Astrocyte (in vitro differentiated cells and primary cell): ENCODE data around the gene ITPK1. TPM values are rescaled to one million over a fixed set of nuclear protein-coding genes. Genes with fewer than 3 reads are reported as not detected.
"Not testable (repeated sequence)": the region's sequence is repeated elsewhere in the genome, so short reads cannot be mapped to it uniquely, and the experiment has no call there.

ENCODE experiments used
- DNase-seq: peaks from one replicate; pipeline ENCODE4 v3.0.0-alpha.2; 2010; ENCODE audit warnings: low read depth
- FAIRE-seq: peaks from 2 replicates; lab custom pipeline; 2011; peaks lifted over from hg19 to GRCh38; lab: Jason Lieb, UNC
- H2AFZ ChIP-seq: 2 replicates; pipeline ENCODE4 v1.6.0; 2012; ENCODE audit warnings: low read depth, low read length, inconsistent platforms
- H3K27ac ChIP-seq: 2 replicates; pipeline ENCODE4 v1.5.1; 2011; ENCODE audit warnings: low read depth, low read length, inconsistent platforms
- H3K27me3 ChIP-seq: 2 replicates; pipeline ENCODE4 v1.6.0; 2011; ENCODE audit warnings: low read length, inconsistent platforms; ENCODE audit not compliant: insufficient read depth
- H3K36me3 ChIP-seq: 2 replicates; pipeline ENCODE4 v1.5.1; 2011; ENCODE audit warnings: low read length, inconsistent platforms; ENCODE audit not compliant: insufficient read depth
- H3K4me1 ChIP-seq: 2 replicates; pipeline ENCODE4 v1.5.1; 2011; ENCODE audit warnings: low read length, inconsistent platforms; ENCODE audit not compliant: insufficient read depth
- H3K4me2 ChIP-seq: 2 replicates; pipeline ENCODE4 v1.6.0; 2012; ENCODE audit warnings: low read length, inconsistent platforms
- H3K4me3 ChIP-seq: 2 replicates; pipeline ENCODE4 v1.5.1; 2011; ENCODE audit warnings: low read depth, mild to moderate bottlenecking, low read length, inconsistent platforms; ENCODE audit not compliant: insufficient read depth
- H3K79me2 ChIP-seq: 2 replicates; pipeline ENCODE4 v1.6.0; 2012; ENCODE audit warnings: mild to moderate bottlenecking, low read length, inconsistent platforms; ENCODE audit not compliant: insufficient read depth
- H3K9ac ChIP-seq: 2 replicates; pipeline ENCODE4 v1.6.0; 2012; ENCODE audit warnings: mild to moderate bottlenecking, low read length, inconsistent platforms
- H3K9me3 ChIP-seq: 2 replicates; pipeline ENCODE4 v1.5.1; 2012; ENCODE audit warnings: low read depth, mild to moderate bottlenecking, low read length, inconsistent platforms; ENCODE audit not compliant: insufficient read depth
- H4K20me1 ChIP-seq: 2 replicates; pipeline ENCODE4 v1.6.0; 2012; ENCODE audit warnings: low read length, inconsistent platforms; ENCODE audit not compliant: insufficient read depth
- H3K27ac Mint-ChIP-seq: one replicate; pipeline ENCODE4 v1.8.0; 2021; ENCODE audit warnings: mild to moderate bottlenecking, mixed read lengths; ENCODE audit not compliant: unreplicated experiment
- H3K27me3 Mint-ChIP-seq: one replicate; pipeline ENCODE4 v1.8.0; 2021; ENCODE audit warnings: low read depth, mixed read lengths; ENCODE audit not compliant: unreplicated experiment
- H3K36me3 Mint-ChIP-seq: one replicate; pipeline ENCODE4 v1.8.0; 2021; ENCODE audit warnings: low read depth, mixed read lengths; ENCODE audit not compliant: unreplicated experiment
- H3K4me1 Mint-ChIP-seq: one replicate; pipeline ENCODE4 v1.8.0; 2021; ENCODE audit warnings: low read depth, mixed read lengths; ENCODE audit not compliant: unreplicated experiment
- H3K4me3 Mint-ChIP-seq: one replicate; pipeline ENCODE4 v1.8.0; 2021; ENCODE audit warnings: mild to moderate bottlenecking, moderate library complexity, mixed read lengths; ENCODE audit not compliant: unreplicated experiment
- H3K9me3 Mint-ChIP-seq: one replicate; pipeline ENCODE4 v1.8.0; 2021; ENCODE audit warnings: mild to moderate bottlenecking, mixed read lengths; ENCODE audit not compliant: unreplicated experiment
- CTCF ChIP-seq: IDR thresholded peaks from 2 replicates; pipeline ENCODE4 v1.5.1; 2011; ENCODE audit warnings: low read depth, mild to moderate bottlenecking, inconsistent platforms, low read length, moderate library complexity; ENCODE audit not compliant: insufficient read depth
- EZH2 ChIP-seq: IDR thresholded peaks from 2 replicates; pipeline ENCODE4 v1.6.1; 2012; ENCODE audit warnings: mild to moderate bottlenecking, low read length, inconsistent platforms; ENCODE audit not compliant: insufficient read depth
- total RNA-seq: library from RNA; stranded (reverse); gene quantifications from 2 replicates; pipeline ENCODE4 v1.2.1, GENCODE V29; 2021

ITPK1 gene
- total RNA-seq, 1 donor from 2014 or later, result 13.0 TPM

- Histone ChIP-seq H3K4me3 (no peak overlapping the region), H2AFZ (no peak overlapping the region), H3K27me3 (peaks cover 4% of the 10 kb centered on the region), H3K27ac (no peak overlapping the region), H3K79me2 (no peaks in the 10 kb centered on the region), H3K36me3 (no peaks in the 10 kb centered on the region), H3K9me3 (no peaks in the 10 kb centered on the region), H3K9ac (no peak overlapping the region), H3K4me2 (no peak overlapping the region), H3K4me1 (peaks cover 17% of the 10 kb centered on the region), H4K20me1 (peaks cover 27% of the 10 kb centered on the region)
- no peak overlapping the region for H3K4me3 Mint-ChIP-seq
- no peak for FAIRE-seq
- H3K4me1 Mint-ChIP-seq, result peaks cover 4% of the 10 kb centered on the region
- no peak for TF ChIP-seq EZH2
- TF ChIP-seq CTCF, result no peak
- H3K27me3 Mint-ChIP-seq, result peaks cover 39% of the 10 kb centered on the region
- no peaks in the 10 kb centered on the region for H3K36me3 Mint-ChIP-seq
- H3K27ac Mint-ChIP-seq, result no peak overlapping the region
- no peaks in the 10 kb centered on the region for H3K9me3 Mint-ChIP-seq
- DNase-seq, result no peak
These were observed 52.8 kb downstream of the ITPK1 start for GRCh38 chr14:93062890-93063289.

DNA sequence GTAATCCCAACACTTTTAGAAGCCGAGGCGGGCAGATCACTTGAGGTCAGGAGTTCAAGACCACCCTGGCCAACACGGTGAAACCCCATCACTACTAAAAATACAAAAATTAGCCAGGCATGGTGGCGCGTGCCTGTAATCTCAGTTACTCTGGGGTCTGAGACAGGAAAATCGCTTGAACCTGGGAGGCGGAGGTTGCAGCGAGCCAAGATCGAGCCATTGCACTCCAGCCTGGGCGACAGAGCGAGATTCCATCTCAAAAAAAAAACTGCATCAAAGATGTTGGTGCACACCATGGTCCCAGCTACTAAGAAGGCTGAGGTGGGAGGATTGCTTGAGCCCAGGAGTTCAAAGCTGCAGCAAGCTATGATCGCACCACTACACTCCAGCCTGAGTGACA is 53.7 kb downstream of the ITPK1 start:
- H3K4me3 ChIP-seq, H3K4me2 ChIP-seq, H2AFZ ChIP-seq, H3K27ac Mint-ChIP-seq, H3K27ac ChIP-seq, H3K27me3 ChIP-seq, H3K4me3 Mint-ChIP-seq, FAIRE-seq, H3K4me1 Mint-ChIP-seq, H3K36me3 ChIP-seq, H3K36me3 Mint-ChIP-seq, H3K9ac ChIP-seq, H3K79me2 ChIP-seq, DNase-seq, H3K9me3 Mint-ChIP-seq, H3K9me3 ChIP-seq: not testable (repeated sequence)
- Histone ChIP-seq H3K4me1 (peaks cover 17% of the 10 kb centered on the region), H4K20me1 (peaks cover 36% of the 10 kb centered on the region)
- peaks cover 44% of the 10 kb centered on the region for H3K27me3 Mint-ChIP-seq

DNA sequence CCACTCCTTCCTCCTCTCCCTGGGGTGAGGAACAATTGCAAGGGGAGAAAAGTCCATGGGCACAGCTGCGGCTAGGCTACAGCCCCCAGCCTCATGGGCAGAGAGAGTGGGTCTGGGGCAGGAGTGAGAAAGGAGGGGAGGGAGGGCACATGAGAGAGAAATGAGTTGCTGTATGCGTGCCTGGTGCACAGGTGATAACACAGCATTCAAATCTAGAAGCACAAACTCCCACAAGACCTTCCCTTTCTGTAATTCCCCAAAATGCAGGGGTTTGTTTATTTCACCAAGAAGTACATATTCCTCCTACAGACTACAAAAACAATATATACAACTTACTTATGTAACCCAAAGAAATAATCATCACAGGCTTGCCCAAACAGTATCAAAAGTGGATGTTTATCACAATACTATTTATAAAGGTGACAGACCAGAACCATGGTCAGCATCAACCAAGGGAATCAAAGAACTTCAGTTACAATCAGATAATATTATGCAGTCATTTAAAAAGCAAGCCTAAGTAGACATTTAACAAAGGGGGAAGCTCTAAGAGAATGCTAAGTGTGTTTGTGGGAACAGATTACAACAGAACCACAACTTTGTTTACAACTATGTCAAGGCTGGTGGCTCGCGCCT is 54.2 kb downstream of the ITPK1 start:
- Histone ChIP-seq H3K36me3 (no peaks in the 10 kb centered on the region), H3K4me1 (peaks cover 17% of the 10 kb centered on the region), H3K4me2 (no peak overlapping the region), H3K27ac (no peak overlapping the region), H4K20me1 (peaks cover 39% of the 10 kb centered on the region), H3K79me2 (no peaks in the 10 kb centered on the region), H3K27me3 (peaks cover 4% of the 10 kb centered on the region), H2AFZ (no peak overlapping the region), H3K9ac (no peak overlapping the region), H3K4me3 (no peak overlapping the region), H3K9me3 (no peaks in the 10 kb centered on the region)
- Mint-ChIP-seq H3K27ac (no peak overlapping the region), H3K9me3 (no peaks in the 10 kb centered on the region), H3K4me3 (no peak overlapping the region), H3K36me3 (no peaks in the 10 kb centered on the region), H3K4me1 (peaks cover 8% of the 10 kb centered on the region), H3K27me3 (peaks cover 46% of the 10 kb centered on the region)
- no peak for DNase-seq
- TF ChIP-seq CTCF, result no peak
- TF ChIP-seq EZH2, result no peak
- no peak for FAIRE-seq
